CD4-positive, alpha-beta T cell treated with Interleukin-2 at 100 ng/mL for 4 hours (primary cell): ENCODE data around the gene C1QA.
"Not testable (repeated sequence)": the region's sequence is repeated elsewhere in the genome, so short reads cannot be mapped to it uniquely, and the experiment has no call there.

Experiments
- DNase-seq: peaks from one replicate; pipeline ENCODE4 v3.0.0-alpha.2; 2020; ENCODE audit warnings: low spot score

The C1QA gene

DNA sequence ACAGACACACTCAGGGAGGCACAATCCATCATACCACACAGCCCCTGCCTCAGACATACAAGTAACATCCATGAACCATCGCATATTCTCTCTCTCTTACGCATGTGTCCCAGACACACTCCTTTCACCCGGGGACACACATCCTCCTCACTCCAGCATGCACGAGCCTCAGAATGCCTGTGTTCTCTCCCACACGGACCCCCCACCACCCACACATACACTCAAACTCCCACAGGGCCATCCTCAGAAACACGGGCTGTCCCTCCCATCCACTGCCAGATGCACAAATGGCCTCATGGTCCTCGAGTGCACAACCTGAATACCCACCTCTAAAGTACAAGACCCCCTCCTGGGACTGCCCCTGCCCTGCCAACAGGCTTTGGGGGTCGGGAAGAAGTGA is 4.8 kb downstream of the C1QA start:
- no peak for DNase-seq

DNA sequence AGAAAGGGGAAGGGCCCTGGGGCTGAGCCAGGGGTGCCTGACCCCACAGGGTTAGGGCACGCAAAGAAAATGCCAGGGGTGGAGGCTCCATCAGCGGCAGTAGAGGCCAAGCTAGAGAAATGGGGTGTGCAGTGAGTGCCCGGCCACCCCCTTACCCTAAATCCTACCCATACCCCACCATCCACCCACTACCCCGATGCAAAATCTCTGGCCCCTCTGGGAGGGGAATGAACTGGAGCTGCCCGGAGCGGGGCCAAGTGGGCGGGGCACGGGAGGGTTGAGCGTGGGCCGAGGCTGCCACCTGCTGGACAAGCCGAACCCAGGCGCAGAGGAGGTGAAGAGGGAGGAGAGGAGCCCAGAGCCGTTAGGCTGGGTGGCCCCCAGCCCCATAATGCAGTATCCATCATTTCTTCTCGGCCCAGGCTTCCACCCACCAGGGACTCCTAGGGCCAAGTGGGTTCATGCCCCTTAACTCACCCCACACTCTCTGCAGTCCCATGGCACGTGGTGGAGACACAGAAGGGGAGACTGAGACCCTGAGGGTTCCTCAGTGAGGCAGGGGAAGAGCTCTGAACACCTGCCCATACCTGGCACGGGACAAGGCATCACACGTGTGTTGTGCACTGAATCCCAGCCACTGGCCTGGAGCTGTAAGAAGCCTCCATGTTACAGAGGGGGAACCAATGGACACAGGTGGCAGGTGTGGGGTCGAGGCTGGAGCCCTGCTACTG is 5.6 kb downstream of the C1QA start:
- peak; percentile 46 for DNase-seq

DNA sequence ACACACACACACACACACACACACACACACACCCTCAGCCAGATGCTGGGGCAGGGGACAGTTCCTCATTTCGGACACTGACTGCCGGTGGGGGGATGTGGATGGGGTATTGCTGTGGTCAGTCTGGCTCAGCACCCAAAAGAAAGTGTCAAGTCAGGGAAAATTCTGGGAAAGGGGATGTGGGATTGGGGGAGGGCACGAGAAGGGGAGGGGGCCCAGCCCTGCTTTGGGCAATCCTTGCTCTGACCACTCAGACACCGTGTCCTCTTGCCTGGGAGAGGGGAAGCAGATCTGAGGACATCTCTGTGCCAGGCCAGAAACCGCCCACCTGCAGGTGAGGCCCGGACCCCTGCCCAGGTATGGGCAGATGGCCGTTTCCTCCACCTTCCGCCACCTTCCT is 7.0 kb downstream of the C1QA start, which contains the start of gene C1QC:
Gene C1QC (plus strand): TSS at position 253 of the 400 bp plus-strand sequence. CDS start 391 bp downstream, outside the sequence.
- DNase-seq: no peak

DNA sequence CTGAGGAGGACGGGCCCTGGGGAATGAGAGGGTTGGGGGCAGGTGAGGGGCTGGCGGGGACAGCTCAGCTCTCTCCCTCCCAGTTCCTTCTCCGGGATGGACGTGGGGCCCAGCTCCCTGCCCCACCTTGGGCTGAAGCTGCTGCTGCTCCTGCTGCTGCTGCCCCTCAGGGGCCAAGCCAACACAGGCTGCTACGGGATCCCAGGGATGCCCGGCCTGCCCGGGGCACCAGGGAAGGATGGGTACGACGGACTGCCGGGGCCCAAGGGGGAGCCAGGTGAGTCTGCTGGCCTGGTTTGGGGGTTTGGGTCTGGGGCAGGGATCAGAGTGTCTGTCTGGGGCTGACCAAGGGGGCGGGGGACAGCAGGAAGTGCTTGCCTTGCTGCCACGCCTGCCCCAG is 7.5 kb downstream of the C1QA start:
- DNase-seq: no peak

DNA sequence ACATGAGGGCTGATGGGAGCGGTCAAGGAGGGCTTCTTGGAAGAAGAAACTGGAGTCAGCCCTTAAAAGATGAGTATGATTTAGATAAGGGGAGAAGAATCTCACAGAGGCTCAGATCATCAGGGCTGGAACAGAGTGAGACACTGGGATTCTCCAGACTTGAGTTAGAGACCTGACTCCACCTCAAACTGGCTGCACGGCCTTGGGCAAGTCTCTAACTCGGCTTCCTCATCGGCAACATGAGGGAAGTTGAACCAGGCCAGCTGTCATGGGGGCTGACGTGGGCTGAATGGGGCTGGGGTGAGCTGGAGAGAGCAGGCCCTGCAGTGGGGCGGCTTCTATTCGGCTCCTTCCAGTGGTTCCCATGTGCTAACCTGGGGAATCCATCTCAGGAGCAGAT is 9.5 kb downstream of the C1QA start:
- no peak for DNase-seq

DNA sequence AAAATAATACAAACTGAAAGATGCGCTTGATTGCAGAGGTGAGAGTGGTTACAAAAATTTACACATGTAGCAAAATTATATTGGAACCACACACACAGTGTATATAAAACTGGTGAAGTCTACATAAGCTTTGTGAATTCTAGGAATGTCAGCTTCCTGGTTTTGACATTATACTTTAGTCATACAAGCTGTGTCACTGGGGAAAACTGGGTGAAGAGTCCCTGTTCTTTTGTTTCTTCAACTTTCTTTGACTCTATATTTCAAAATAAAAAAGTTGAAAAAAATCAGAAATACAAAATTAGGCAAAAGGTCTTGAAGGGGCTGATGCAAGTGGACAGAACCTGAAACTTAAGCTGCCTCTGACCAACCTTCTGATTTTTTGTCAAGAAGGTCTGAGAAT is 10.0 kb downstream of the C1QA start:
- no peak for DNase-seq

DNA sequence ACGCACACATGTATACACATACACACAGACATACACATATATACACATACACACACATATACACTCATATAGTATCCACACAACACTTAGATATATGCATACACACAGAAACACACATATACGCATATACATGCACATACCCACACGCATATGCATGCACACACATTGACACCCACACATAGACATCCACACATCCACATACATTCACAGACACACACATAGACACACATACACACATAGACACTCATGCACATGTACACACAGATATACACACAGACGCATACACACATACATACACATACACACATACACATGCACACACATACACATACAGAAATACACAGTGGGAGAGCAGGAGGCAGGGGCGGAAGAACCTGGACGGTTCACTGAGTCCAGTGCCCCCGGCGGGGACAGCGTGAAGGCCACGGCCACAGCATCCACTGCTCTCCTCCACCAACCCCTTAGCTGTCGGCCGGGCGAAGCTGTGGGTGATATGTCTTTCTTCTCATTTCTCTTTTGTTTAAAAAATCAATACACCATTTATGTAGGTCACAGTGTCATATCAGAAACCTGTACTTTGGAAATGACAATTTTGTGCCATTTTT is 13.8 kb downstream of the C1QA start:
- DNase-seq: no peak

DNA sequence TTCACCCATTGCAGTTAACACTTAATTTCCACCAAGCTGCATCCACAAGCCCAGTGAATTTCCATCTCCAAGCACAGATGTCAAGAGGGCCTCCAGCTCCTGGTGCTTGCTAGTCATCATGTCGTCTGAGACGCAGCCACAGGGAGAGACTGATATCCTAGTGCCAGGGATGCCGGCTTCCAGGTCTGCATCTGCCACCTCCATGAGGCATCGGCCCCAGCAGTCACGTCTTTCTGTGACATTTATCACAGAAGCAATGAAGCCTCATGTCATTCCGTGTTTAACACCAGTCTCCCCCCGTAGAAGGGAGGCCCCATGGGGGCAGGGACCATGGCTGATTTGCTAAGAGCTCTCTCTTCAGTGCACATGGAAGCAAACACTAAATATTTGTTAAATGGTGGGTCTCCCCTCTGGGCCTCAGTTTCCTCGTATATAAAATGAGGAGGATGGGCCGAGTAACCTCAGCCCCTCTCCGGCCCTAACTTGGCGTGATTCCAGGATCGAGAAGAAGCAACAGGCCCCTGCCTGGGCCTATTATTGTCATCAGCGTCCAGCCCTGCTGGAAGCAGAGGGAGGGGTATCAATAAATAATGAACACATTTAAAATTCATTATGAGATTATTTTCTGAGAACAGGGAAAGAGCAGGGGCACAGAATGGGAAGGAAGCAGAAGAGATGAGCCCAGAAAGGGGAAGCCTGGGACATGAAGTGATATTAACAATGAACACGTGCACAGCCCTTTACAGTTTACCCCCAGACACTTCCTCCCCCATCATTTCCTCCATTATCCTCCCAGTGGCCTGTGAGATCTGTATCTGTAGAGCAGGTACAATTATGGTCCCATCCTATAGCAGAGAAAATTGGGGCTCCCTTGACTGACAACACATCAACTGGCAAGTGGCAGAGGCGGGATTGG is 15.8 kb downstream of the C1QA start:
- no peak for DNase-seq

DNA sequence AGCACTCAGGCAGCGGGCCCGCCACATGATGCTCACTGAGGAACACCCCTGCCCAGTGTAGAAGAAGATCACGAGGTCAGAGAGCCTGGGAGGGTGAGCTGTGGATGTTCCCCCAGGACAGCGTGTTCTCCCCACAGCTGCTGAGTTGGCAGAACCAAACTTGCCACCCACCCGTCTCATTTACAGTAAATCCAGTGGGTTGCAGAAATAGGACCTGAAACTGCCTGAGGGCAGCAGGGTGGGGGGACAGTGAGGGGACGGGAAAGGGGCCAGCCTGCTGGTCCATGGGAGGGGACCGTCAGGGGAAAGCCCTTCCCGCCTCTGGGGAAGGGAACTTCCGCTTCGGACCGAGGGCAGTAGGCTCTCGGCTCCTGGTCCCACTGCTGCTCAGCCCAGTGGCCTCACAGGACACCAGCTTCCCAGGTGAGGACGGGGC is 16.5 kb downstream of the C1QA start, which contains the start of gene C1QB:
Gene C1QB (plus strand): TSS at position 356 of the 436 bp plus-strand sequence. CDS start 6,227 bp downstream, outside the sequence.
- DNase-seq: no peak

DNA sequence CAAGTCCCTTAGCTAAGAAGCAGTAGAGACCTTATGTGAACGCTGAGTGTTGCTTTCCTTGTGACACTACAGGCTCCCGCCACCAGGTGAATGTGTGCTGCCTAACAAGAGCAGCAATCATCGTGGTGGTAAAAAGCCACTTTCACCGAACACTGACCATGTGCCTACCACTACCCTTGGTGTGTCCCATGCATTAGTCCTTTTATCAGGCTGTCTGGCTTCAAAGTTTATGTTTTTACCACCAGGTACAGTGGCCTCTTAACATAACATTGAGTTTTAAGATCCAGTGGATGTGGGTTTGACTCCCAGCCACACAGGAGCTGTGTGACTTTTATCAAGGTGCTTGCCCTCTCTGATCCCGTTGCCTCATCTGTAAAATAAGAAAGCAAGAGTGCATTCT is 18.3 kb downstream of the C1QA start:
- DNase-seq: no peak

DNA sequence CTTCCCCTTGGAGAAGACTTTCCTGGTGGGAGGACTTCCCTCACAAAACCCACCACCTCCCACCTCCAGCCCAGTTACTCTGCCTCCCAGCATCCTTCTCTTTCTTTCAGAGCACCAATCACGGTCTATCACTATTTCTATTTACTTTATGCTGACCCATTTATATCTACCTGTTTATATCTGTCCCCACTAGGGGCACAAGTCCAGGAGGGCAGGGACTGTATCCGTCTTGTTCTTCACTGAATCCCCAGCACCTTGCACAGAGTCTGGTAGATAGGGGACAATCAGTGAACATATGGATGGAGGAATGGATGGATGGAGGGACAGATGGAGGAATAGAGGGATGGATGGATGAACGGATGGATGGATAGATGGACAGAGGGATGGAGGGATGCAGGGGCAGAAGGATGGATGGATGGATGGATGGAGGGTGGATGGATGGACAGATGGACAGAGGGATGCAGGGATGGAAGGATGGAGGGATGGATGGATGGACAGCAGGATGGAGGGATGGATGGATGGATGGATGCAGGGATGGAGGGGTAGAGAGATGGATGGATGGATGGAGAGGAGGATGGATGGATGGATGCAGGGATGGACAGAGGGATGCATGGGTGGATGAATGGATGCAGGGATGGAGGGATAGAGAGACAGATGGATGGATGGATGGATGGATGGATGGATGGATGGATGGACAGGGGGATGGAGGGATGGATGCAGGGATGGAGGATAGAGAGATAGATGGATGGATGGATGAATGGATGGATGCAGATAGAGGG is 22.1 kb downstream of the C1QA start:
- no peak for DNase-seq

DNA sequence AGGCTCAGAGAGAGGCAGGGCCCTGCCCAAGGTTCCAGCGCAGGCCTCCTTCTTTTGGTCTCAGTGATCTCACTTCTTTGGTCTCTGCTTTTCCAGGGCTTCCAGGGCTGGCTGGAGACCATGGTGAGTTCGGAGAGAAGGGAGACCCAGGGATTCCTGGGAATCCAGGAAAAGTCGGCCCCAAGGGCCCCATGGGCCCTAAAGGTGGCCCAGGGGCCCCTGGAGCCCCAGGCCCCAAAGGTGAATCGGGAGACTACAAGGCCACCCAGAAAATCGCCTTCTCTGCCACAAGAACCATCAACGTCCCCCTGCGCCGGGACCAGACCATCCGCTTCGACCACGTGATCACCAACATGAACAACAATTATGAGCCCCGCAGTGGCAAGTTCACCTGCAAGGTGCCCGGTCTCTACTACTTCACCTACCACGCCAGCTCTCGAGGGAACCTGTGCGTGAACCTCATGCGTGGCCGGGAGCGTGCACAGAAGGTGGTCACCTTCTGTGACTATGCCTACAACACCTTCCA is 24.4 kb downstream of the C1QA start:
- DNase-seq: no peak

DNA sequence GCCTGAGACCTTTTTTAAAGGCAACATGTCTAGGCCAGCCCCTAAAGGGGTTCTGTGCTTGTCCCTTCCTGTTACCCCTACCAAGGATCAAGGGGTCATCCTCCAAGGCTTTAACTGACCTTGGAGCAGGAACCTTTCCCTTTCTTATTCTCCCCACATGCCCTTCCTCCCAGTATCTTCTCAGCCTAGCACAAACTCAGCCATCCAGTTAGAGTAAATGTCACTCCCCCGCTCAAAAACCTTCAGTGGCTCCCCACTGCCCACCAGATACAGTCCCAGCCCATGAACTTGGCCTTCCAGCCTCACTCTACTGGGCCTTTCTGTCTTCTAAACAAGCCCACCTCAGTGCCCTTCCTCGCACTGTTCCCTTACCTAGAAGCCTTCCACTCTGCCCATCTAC is 25.5 kb downstream of the C1QA start:
- no peak for DNase-seq

DNA sequence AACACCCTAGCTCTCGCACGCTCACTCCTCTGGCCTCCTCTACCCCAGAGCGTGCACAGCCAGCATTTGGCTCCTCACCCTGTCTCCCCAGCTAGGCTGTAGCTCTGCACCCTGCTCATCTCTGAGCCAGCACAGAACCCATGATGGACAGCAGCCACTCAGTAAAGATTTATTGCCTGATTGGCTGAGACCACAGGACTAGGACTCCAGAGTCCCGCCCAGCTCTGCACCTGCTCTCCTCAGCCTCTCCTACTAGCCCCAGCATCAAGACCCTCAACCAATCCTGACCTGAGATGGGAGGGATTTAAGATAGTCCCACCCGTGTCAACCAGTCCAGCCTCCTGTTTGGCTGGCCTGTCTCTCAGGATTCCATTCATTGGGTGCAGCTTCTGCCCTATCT is 25.9 kb downstream of the C1QA start:
- no peak for DNase-seq

DNA sequence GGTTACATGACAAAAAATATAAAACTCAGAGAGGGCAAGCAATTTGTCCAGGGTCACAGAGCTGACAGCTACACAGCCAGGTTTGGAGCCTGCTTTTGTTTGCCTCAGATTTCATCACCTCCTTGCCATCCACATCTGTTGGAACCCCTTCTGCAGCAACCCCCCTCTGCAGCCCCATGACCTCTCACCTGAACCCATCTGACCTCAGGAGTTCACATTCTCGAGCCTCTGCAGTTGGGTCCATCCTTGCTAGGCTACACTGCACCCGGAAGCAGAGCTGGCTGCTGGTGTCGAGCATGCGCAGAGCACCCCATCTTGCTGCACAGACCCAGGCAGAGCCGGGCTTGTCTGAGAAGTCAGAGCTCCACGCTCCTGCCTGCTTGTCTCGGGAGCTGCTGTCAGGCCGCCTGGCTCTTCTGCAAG is 26.6 kb downstream of the C1QA start:
- DNase-seq: no peak

DNA sequence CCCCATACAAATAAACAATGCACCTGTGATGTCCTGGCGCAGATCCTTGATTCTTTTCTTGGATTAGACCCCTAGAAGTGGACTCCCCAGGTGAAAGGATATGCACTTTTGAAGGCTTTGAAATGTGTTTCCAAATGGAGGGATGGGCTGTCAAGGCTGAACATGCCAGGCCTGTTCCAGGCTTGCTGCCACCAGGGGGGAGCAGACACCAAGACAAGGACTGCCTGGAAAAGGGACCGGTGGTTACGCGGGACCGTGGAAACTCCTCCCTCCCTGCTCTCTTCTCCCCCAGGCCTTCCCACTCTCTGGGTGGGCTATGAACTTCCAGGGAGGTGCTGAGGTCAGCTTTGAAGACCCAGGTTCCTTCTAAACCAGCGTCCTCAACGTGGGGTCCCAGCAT is 29.3 kb downstream of the C1QA start:
- DNase-seq: no peak

DNA sequence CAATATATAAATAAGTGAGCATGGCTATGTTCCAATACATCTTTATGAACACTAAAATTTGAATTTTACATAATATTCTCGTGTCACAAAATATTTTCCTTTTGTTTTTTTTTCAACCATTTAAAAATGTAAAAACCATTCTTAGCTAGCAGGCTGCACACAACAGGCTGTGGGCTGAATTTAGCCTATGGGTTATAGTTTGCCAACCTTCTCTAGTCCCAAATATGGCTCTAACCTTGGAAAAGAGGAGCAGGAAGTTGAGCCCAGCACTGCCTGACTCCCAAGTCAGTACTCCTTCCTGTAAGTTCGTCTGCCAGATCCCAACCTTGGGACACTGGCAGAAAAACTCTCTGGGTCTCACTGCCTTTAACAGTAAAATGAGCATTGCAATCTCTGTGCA is 30.0 kb downstream of the C1QA start:
- no peak for DNase-seq

DNA sequence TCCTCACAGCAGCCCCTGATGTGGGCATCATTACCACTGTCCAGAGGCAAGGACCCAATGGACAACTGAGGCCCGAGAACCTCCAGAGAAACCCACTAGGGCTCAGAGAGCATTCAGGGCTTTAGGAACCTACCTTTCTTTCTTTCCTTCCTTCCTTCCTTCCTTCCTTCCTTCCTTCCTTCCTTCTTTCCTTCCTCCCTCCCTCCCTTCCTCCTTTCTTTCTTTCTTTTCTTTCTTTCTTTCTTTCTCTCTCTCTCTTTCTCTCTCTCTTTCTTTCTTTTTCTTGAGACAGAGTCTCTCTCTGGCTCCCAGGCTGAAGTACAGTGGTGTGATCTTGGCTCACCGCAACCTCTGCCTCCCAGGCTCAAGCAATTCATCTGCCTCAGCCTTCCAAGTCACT is 32.4 kb downstream of the C1QA start:
- not testable (repeated sequence) for DNase-seq

DNA sequence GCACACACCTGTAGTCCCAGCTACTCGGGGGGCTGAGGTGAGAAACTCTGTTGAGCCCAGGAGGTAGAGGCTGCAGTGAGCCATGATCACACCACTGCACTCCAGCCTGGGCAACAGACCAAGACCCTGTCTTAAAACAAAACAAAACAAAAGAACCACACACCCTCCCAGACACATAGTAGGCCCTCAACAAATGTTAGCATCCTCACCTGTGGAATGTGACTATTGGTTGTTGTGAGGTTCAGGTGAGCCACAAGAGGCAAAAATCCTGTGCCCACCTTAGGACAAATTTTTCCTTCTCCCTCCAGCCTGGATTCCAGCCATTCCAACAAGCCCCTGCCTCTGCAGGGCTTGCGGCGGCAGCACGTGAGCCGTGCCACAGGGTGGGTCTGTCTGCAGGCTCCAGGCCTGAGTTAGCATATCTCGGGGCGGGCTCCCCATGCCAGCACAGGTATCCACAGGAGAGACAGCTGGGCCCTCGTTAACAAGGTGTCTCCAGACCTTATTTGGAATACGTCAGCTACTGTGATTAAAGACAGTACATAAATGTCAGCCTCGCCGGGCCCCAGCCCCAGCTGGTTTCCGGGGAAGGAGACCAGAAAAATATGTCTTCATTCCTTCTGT is 34.0 kb downstream of the C1QA start:
- no peak for DNase-seq

DNA sequence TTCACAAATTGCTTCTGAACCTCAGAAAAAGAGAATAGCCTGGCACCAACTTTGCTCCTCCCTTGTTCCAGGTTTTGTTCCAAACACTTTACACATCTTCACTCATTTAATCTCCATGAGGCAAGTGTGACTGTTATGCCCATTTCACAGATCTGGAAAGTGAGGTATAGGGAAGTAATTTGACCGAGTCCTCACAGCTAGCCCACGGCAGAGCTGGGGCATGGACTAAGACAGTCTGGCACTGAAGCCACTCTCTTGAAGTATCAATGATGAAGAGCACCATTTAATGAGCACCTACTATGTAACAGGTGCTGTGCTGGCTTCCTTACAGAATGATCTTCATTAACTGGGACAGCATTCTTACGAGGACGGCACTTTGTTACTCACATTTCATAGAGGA is 35.6 kb downstream of the C1QA start:
- no peak for DNase-seq
